NCI-H226 (cell line): ENCODE data around the gene ANK2.
"Not testable (repeated sequence)": the region's sequence is repeated elsewhere in the genome, so short reads cannot be mapped to it uniquely, and the experiment has no call there.

Experiments
- DNase-seq: peaks from one replicate; pipeline ENCODE4 v3.0.0-alpha.2; 2015

ANK2 gene

DNA sequence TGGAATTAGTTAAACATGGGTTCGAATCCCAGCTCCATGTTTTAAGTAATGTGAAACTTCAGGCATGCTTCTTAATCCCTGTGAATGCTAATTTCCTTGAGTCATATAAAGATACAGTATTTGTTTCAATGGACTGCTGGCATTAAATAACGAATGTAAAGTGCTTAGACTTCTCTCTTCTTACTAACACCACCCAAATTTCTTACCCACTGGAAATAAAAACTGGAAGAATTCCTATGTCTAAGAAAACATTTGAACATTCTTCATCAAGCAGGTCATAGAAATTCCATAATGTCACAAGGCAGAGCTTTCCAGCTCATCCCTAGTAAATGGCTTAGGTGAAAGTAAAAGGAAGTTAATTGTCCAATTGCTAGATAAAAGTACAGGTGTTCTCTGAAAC is 172.5 kb downstream of the ANK2 start:
- peak; percentile 31 for DNase-seq

DNA sequence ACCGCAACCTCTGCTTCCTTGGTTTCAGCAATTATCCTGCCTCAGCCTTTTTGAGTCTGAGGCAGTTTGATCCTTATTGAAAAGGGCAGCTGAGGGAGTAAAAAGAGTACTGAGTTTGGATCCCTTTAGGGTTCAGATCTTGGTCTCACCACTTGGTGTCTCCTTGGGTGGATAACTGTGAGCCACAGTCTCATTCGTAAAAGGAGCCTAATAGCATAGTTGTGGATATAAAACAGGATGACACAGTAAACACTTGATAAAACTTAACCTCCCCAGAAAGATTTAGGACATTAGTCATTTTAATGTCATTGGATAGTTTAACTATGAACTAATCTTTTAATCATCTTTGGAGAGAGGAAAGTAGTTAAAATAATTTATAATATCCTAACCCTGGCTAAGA is 173.0 kb downstream of the ANK2 start:
- peak; percentile 37 for DNase-seq

DNA sequence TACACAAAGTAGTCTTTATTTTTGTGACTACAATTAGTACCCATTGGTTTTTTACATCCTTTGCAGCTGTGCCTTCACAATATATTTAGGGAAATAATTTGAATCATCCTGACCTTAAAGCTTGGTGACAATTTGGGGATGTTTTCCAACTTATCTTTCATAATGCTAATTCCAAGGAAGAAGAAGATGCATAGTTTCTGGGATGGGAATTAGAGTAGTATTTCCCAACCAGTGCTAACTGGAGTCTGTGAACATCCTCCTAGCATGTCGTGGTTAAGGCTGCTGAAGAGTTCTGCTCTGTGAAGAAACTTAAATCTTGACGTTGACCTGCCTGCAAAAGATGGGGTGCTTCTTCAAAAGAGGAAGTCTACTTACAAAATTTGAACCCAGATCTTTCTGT is 173.5 kb downstream of the ANK2 start:
- DNase-seq: peak; percentile 13

GRCh38 chr4:113232194-113232593 is 182.7 kb downstream of the ANK2 start:
- DNase-seq: no peak

DNA sequence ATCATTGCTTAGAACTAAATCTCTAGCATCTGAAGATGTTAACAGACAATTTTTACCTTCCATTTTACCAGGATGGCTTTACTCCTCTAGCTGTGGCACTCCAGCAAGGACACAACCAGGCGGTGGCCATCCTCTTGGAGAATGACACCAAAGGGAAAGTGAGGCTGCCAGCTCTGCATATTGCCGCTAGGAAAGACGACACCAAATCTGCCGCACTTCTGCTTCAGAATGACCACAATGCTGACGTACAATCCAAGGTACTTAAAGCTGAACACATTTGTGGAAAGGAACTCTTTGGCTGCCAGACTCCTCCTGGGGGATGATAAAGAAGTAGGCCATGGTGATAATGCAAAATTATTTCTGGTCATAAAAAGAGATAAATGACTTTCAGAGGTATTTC is 187.5 kb downstream of the ANK2 start:
- no peak for DNase-seq

DNA sequence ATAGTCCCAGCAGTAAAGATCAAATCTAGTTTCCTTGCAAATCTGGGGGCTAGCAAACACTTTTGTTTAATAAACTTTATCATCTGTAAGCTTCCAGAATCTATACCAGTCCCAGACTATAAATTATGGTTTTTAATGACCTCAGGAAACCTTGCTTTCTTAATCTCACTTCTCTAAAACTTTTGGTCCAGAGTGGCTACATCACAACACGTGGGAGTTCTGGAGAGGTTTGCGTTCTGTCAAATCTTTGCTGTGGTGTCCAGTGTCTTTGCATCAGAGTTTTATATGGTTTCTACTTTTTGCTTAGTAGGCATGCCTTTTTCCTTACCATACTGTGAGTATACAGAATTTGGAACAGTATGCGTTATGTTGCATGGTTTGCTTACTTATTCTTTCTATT is 193.9 kb downstream of the ANK2 start:
- no peak for DNase-seq

DNA sequence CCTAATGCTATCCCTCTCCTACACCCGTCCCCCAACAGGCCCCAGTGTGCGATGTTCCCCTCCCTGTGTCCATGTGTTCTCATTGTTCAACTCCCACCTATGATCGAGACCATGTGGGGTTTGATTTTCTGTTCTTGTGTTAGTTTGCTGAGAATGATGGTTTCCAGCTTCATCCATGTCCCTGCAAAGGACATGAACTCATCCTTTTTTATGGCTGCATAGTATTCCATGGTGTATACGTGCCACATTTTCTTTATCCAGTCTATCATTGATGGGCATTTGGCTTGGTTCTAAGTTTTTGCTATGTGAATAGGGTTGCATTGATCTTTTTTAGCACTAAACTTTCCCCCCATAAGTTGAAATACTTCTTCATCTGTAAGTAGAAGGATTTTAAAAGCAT is 195.3 kb downstream of the ANK2 start:
- not testable (repeated sequence) for DNase-seq

- DNase-seq: no peak
These were observed 198.9 kb downstream of the ANK2 start for GRCh38 chr4:113248320-113248719.

DNA sequence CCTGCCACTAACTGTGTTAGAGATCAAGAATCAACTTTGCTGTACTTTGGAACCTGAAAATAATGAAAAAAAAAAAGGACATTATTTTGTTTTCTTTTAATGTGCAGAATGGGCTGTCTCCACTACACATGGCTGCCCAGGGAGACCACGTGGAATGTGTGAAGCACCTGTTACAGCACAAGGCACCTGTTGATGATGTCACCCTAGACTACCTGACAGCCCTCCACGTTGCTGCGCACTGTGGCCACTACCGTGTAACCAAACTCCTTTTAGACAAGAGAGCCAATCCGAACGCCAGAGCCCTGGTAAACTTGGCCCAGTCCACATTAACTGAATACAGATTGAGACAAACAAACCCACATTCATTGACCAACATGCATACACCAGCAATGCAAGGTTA is 206.2 kb downstream of the ANK2 start:
- no peak for DNase-seq

DNA sequence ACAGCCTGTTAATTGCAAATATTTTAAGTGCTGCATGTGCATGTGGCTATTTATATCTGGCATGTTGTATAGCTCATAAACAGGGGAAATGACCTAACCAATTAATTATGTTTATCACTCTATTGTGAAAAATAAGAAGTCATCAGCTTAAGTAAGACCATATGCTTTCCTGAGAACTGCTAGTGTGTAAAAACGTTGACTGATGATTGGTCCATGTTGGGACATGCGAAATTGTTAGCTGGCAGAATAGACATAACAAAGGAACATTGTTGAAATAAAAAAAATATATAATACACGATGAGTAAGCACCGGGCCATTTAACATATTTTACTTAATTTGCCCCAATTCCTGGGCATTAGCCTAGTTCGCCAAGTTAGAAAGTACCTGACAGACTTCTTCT is 207.5 kb downstream of the ANK2 start:
- DNase-seq: no peak

- no peak for DNase-seq
These were observed 211.2 kb downstream of the ANK2 start for GRCh38 chr4:113260688-113261087.

GRCh38 chr4:113263274-113263673 is 213.8 kb downstream of the ANK2 start:
- DNase-seq: no peak

DNA sequence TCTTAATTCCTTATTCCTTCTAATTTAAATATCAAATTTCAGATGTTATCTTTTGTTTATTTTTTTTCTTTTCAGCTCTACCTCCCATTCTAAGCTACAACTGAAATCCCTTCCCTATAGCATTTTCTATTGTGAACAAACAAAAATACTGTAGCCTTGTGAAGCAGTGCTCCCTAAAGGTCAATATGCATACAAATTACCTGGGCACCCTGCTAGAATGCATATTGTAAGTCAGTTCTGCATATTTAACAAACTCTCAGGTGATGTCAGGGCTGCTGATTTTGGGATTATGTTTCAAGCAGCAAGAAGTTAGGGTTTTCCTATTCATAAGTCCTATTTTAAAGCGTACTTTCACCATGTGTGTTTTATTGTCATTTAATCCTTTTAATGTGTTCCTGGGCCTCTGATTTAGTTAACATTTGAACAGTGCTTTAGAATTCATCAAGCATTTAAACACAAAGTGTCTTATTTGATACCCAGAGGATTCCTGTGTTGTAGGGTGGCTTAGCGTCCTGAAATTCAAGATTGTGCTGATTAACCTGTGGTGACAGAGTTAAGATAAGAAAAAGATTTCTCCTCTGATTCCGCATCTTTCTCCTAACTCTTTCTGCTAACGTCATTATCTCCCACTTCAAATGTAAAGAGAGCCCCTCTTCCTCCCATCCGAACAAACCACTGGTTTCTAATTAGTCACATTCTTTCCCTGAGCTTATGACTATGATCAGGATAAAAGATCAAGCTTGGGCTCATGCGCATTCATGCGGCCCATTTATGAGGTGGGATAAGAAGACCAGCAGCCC is 221.3 kb downstream of the ANK2 start:
- DNase-seq: no peak

DNA sequence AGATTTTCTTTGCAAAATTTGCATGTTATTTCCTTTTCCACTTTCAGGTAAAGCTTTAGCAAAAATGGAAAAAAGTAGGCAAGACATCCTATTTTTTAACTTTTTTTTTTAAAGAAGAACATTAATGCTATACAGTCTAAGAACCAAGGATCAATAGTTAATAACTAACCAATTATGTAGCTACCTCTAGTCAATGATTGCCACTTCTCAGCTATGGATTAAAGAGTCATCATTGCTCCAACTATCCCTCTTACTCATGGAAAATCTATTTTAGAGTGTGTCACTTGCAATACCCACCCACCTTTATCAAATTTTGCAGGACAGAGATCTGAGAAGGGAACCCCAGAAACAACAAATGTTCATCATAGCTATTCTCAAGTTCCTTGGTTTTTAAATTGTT is 223.1 kb downstream of the ANK2 start:
- no peak for DNase-seq

DNA sequence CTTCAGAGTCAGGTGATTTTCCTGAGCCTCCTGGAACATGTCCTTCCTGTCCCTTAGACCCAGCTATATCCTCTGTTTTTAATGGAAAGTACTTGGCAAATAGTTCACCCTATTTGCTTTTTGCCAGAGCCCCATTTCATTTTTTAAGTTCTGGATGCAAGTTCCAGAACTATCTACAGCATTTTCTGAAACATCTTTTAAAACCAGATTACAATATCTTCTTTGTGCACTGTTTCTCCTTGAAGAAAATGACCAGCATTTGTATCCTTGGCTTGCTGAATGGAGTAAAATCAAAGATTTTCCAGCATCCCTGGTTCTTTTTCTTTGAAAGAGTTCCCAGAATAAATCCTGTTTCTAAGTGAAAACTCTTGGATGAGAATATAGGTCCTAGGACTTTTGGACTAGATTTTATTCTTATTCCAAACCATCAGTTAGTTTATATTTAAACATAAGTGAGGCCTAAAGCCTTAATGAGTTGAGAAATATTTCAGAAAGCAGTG is 224.3 kb downstream of the ANK2 start:
- DNase-seq: no peak

- DNase-seq: no peak
These were observed 227.2 kb downstream of the ANK2 start for GRCh38 chr4:113276464-113277170.

DNA sequence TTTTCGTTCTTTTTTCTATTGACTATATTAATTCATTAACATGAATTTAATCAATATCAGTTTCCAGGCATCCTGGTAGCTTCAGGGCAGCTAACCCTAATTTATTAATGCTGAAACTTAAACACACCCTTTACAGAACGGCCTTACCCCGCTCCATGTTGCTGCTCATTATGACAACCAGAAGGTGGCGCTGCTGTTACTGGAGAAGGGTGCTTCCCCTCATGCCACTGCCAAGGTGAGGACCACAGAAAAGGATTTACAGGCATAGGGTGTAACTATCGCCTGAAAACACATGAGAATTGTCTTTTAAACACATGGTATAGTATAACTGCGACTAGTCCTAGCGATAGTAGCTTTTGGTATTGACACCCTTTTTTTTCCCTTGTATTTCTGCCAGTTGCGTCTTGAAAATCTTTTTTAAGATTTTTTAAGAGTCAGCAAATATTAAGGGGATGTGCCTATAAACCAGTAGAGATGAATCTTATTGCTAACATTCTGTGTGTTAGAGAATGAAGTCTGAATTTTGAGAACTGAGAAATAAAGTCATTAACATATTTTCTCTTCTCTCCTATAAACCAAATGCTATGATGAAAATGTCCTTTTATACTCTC is 229.0 kb downstream of the ANK2 start:
- DNase-seq: peak; percentile 49

DNA sequence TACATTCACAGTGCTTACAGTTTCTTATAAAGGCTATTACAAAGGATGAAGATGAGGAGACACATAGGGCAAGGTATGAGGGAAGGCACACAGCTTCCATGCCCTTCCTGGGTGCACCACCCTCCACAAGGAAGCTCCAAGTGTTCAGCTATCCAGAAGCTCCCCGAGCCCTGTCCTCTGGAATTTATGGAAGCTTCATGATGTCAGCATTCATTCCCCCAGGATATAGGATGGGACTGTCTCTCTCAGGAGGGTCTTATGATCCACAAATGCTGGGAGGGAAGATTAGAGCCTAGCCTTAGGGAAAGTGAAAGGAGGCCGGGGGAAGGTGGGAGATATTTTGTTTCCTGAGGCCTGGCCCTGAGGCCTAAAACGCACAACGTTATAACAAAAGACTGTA is 236.0 kb downstream of the ANK2 start:
- DNase-seq: no peak

DNA sequence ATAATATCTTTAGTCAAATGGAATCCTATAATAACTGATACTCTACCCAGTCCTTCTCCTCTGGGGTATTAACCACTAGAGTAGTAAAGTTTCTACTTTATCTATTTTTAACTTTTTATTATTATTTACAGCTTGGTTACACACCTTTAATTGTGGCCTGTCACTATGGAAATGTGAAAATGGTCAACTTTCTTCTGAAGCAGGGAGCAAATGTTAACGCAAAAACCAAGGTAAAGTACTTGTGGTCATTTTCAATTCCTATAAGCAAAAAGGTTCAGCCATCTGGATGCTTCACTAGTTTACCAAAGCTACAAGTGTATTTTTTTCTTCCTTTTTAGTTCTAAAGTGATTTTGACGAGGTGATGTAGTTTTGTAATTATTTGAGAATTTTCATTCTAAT is 238.8 kb downstream of the ANK2 start:
- no peak for DNase-seq

DNA sequence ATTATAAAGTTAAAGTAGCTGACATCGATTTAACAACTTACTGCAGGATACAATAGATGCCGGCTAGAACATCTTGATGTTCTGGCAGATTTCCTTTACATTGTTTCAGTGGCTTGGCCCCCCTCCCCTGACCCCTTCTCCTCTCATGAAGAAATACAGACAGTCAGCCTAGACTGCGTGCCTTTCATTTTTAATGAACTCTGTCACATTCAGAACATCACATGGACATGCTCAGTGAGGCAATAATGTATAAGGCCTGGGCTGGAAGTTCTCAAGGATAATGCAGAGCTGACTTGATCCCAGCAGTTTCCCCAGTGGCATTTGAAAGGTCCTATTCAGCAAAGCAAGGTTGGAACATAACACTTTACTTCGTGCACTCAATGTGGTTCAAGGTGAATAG is 239.2 kb downstream of the ANK2 start:
- no peak for DNase-seq

DNA sequence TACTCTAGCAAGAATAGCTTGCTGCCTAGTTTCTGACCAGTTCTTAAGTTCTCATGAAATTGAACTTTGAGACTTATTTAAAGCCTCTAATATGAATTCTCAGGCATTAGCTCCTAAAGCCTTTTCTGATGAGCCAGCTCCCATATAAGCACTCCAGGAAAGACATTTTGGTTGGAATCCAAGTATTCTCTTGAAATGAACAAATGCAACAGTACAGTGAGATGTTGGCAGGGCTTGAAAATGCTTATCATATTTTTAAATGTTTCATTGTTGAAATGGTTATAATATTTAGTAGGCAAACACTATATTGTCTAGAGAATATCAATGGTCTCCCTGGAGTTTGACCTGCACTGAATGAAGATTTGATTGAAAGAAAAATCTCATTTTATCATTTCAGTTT is 240.3 kb downstream of the ANK2 start:
- DNase-seq: peak; percentile 38

- no peak for DNase-seq
These were observed 241.2 kb downstream of the ANK2 start for GRCh38 chr4:113290666-113291065.

DNA sequence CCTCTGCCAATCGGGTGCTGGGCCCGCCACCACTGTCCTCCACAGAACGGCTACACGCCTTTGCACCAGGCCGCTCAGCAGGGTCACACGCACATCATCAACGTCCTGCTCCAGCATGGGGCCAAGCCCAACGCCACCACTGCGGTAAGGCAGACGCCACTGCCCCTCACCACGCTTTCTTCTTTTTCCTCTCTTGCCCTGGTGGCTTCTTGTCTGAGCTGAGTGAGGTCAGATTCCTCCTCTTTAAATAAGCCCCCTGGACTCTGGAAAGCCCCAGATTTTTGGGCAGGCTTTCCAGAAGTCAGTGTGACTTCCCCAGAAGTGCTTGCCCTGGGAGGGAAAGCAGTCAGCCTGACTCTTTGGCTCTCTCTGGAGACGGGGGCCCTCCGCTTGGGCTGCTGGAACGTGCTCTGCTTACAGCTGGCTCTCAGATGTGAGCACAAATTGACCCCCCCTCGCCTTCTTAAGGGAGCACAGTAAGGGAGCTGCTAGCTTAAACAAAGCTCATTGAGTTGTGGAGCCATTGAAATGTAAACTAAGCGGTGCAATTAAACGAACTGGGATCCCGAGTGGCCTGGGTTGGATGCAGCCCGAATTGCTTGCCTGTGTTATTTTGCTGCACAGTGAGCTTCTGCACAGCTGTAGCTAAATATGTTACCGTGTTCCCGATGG is 243.1 kb downstream of the ANK2 start:
- DNase-seq: no peak
